GM18517 (cell line): Measurements from ENCODE around the gene PRRC2A.
A peak's percentile ranks its signal among the peaks of the same experiment; 100 is the strongest.
"Not testable (repeated sequence)": the region's sequence is repeated elsewhere in the genome, so short reads cannot be mapped to it uniquely, and the experiment has no call there.

Experiments
- ATAC-seq: cut with Tn5 transposase; IDR thresholded peaks from one replicate; pipeline ENCODE4 v1.9.1; 2021; ENCODE audit warnings: mild to moderate bottlenecking, moderate library complexity; ENCODE audit not compliant: unreplicated experiment

Gene PRRC2A

GRCh38 chr6:31585491-31585890, 35.0 kb upstream of the PRRC2A start:
- ATAC-seq, result no peak

GRCh38 chr6:31586008-31586407, 34.5 kb upstream of the PRRC2A start, which contains the start of gene LST1:
LST1 (plus strand) TSS chr6:31586277; CDS start chr6:31587300, 1,023 bp downstream.
- ATAC-seq, result no peak

- ATAC-seq, result no peak
Measured at GRCh38 chr6:31586599-31587281, 33.8 kb upstream of the PRRC2A start.

DNA sequence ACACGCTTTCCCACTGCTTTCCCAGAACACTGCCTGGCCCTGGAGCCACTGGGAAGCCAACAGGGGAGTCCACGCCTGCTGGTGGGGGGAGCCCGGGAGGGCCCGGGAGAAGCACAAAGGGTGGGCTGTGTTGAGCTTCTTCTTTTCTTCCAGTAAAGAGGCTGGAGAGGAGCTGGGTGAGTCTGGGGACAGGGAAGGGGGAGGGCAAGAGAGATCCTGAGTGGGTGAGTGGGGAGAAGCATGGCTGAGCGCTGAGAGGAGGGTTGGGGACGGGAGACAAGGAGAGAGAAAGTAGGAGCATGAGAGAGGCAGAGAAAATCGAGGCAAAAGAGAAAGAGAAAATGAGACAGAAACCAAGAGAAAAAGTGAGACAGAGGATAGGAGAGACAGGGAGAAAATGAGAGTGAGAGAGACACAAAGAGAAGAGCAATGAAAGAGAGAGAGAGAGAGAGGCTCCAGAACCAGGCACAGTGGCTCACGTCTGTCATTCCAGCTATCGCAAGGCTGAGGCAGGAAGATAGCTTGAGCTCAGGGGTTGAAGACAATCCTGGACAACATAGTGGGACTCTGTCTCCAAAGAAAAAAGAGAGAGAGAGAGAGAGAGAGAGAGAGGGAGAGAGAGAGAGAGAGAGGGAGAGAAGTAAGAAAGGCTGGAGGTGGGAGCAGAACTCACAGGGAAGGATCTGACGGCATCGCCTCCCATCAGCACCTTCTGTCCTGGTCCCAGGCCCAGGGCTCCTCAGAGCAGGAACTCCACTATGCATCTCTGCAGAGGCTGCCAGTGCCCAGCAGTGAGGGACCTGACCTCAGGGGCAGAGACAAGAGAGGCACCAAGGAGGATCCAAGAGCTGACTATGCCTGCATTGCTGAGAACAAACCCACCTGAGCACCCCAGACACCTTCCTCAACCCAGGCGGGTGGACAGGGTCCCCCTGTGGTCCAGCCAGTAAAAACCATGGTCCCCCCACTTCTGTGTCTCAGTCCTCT, 32.4 kb upstream of the PRRC2A start:
- ATAC-seq, result peak; percentile 48

DNA sequence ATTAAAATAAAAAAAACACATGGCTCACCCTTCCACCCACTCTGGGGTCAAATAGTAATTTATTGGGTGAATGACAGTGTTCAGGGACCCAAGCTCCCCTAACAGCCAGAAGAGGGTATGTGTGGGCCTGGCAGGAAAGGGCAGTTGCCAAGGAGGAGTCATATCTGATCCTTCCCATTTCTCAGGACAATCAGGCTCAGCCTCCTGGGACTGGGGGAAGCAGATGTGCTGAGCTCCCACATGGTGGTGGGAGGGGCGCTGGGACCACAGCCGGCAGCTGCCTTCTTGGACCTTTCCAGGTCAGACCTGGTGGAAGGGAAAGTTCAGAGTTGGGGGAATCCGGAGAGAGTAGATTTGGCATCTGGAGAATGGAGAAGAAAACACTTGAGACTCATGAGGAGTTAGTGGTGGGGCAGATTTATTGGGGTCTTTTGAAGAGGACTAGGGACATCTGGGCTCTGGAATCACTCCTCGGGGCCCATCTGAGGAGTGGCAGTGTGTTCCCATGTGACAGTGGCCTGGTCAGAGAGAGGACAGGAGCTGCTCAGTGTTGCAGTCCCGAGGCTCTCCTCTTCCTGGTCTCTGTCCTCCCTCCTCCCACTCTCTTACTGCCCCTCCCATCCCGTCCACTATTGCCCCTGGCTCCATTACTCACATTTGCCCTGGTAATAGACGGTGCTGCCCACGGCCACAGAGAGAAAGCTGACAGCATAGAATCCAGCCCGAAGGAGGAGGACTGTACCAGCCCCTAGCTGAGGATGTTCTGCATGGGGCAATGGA, 31.5 kb upstream of the PRRC2A start:
- ATAC-seq, result no peak

- ATAC-seq, result not testable (repeated sequence)
Measured at GRCh38 chr6:31590691-31591090, 29.8 kb upstream of the PRRC2A start.

DNA sequence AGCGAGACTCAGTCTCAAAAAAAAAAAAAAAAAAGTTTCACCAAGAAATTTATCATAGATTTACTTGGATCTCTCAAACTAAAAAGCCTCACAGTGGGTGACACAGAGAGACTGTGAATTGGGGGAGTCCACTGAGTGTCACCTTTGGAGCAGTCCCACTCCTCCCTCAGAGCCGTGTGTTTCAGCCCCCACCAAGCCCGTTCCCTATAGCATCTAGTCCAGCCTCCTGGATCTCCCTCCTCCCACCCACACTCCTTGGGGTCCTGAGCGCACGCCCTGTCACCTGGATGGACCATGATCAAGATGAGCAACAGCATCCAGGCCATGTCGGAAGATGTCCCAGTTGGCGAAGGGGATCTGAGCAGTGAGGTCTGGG, 28.1 kb upstream of the PRRC2A start:
- no peak for ATAC-seq

DNA sequence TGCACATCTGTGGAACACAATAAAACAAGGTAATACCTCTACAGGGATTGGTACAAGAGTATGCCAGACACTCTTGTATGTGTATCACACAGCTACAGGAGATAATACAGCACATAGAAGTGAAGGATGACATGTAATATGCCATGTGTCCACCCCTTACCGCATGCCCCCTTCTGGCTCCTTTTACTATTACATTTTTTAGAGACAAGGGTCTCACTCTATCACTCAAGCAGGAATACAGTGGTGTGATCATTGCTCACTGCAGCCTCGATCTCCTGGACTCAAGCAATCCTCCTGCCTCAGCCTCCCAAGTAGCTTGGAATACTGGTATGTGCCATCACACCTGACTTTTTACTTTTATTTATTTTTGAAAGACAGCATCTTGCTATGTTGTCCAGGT, 23.5 kb upstream of the PRRC2A start:
- no peak for ATAC-seq

DNA sequence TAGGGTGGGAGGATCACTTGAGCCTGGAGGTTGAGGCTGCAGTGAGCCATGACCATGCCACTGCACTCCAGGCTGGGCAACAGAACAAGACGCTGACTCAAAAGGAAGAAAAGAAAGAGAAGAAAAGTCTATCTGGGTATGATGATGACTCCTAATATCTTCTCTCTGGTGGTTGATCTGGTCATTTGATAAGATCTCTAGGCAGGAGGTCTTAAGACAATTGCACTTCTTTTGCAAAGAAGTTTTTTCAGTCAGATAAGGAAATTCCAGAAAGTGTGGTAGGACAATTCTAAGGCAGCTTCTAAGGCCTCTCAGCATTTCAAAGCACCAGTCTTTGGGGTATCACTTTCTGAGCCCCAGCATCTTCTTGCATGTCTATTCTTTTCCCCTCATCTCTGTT, 13.2 kb upstream of the PRRC2A start:
- no peak for ATAC-seq

DNA sequence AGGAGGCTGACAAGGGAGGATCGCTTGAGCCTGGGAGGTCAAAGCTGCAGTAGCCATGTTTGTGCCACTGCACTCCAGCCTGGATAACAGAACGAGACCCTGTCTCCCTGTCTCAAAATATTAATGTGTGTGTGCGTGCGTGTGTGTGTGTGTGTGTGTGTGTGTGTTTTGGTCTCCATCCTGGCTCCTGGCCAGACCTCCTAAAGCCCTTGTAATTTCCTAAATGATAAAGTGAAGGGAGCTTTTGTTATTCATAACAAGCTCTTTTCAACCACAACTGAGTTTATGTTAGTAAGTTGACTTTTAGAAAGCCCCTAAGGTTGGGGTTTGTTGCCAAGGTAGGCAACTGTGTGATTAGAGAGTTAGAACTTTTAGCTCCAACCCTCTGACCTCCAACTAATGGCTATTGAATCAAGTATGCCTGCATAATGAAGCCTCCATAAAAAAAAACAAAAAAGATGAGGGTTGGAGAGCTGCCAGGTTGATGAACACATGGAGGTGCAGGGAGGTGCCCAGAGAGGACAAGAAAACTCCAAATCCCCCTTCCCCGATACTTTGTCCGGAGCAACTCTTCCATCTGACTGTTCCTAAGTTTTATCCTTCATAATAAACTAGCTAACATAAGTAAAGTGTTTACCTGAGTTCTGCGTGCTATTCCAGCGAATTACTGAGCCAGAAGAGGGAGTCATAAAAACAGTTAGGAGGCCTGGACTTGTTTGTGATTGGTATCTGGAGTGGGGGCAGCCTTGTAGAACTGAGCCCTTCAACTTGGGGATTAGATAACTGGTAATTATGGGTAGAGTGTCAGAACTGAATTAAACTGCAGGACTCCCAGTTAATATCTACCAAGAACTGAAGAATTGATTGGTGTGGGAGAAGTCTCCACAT, 10.8 kb upstream of the PRRC2A start:
- ATAC-seq, result no peak

- ATAC-seq, result no peak
Measured at GRCh38 chr6:31610968-31611367, 9.5 kb upstream of the PRRC2A start.

DNA sequence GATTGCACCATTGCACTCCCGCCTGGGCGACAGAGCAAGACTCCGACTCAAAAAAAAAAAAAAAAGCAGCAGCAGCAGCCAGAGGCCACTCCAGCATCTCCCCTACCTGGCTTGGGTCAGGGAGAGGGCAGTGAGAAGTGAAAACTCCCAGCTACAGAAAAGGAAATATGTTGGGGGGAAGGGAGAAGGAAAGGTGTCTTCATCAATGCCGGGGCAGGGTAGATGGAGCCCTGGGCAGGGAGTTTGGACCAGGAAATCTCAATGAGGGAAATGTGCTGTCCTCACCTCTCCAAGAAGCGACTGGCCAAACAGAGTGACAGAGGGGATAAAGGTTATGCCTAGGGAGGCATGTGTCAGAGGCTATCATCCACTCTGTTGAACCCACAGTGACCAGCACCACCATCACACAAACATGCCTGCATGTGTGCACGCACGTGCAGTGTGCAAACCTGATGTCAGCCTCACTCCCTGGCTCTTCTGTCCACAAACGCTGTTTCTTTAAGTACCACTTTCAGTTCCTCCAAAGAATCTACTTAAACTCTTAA, 6.4 kb upstream of the PRRC2A start:
- ATAC-seq, result no peak

- ATAC-seq, result no peak
Measured at GRCh38 chr6:31614684-31615578, 5.6 kb upstream of the PRRC2A start, which contains the start of gene AIF1. AIF1 (plus strand) TSS chr6:31615234; CDS start chr6:31615330, 96 bp downstream.

DNA sequence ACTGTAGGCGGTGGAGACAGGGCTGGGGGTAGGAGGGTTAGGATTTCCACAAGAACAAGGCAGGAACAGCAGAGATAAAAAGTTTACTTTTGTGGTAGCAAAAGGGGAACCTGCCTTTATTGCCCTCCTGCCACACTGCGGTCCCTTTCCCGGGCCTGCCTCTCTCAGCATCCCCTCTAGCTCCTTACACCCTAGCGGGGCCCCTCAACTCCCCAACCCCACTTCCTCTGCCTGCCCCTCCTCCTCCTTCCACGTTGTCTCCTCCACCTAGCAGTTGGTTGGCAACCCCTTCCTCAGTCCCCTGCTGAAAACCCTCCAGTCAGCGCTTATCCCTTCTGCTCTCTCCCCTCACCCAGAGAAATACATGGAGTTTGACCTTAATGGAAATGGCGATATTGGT, 4.8 kb upstream of the PRRC2A start:
- no peak for ATAC-seq

GRCh38 chr6:31617010-31617409, 3.5 kb upstream of the PRRC2A start:
- ATAC-seq, result no peak

DNA sequence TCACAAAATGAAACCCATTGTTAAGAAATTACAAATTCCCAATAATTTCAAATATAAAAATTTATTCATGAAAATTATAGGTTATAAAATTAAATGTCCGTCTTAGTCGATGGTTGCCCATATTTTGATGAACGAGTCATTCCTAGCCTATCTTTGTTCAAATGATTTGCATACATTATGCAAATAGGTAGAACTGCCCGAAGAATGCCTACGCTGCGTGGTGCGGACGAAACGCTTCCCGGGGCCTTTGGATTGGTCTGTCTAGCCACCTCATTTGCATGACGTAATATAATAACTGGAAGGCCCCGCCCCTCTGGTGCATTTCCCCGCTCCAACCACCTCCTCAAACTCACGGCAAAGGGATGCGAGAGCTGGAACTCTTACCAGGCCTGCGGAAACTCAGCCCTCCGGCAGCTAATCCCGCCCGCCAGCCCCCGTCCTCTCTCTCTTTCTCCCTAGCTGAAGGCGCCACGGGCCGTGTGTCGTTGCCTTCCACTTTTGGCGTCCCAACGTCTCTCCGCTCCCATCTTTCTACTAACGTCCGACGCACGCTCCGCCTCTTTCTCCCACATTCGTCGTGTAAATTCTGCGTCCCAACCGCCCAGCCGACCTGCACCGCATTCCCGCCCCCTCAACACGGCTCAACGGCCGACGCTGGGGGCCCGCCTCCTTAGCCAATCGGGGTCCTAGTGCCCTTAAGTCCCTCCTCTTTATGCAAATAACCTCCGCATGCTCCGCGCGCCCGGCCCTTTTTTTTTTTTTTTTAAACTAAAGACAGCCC, 520 bp upstream of the PRRC2A start:
- peak; percentile 76 for ATAC-seq

DNA sequence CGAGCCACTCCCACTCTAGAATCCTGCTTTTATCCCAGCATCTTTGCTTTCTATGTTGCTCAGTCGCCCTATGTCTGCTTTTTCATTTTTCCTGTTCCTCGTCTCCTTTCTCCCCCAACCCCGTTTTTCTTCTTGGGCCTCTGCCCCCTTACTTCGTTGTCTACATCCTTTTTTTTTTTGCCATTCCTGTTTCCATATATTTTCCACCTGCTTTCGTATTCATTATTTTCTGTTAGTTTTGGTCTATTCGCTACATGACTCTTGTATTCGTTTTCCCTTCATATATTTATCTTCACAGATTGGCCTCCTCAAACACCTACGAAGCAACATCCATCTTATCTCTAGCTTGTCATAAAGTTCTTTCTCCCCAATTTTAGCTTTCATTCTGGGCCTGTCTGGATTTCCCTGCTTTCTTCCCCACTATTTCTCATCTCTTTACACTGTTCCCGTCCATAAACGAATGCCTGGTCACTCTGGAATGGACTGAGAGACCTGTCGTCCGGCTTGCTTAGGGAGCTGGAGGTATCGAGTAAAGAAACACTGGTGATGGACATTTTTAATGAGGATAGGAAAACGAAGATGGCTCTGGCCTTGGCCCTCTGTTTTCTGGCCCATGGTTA, 915 bp downstream of the PRRC2A start:
- no peak for ATAC-seq

DNA sequence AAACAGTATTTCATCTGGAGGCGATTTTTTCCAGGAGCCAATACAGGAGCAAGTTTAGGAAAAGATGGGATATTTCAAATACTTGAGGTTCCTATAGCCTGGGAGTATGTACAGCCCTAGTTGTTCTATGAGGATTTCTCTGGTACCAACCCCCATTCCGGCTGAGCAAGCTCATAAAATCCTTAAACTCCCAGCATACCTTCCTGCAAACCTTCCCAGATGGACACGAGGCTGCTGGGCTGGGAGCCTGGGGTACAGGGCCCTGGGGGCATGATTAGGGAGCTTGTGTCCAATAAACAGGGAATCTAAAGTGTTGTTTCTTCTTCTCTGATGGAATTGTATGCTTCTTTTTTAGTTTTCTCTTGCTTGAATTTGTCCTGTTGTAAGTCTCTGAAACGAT, 1.5 kb downstream of the PRRC2A start:
- no peak for ATAC-seq
